ENCODE data around the gene ARMCX4. TPM values are rescaled to one million over a fixed set of nuclear protein-coding genes. Genes with fewer than 3 reads are reported as not detected.
"Not testable (repeated sequence)": the region's sequence is repeated elsewhere in the genome, so short reads cannot be mapped to it uniquely, and the experiment has no call there.

Gene ARMCX4
- total and polyA plus RNA-seq, 12 donors = 7.2 to 52.0 (median 18.9) TPM

- no peak for TF ChIP-seq POLR2A (IDR thresholded peaks at IDR 0.05)
- no peak for TF ChIP-seq CTCF (IDR thresholded peaks at IDR 0.05)
- intact Hi-C loops (cut with DNase I) = no loop called here
- 27 to 45% (median 35%) methylated on average over 1 to 2 of the region's 2 CpGs for WGBS, 4 donors
These were observed 3.5 kb downstream of the ARMCX4 start for GRCh38 chrX:101488796-101489195.

GRCh38 chrX:101491943-101492342 lies 6.7 kb downstream of the ARMCX4 start:
- Histone ChIP-seq H3K27me3 (no peaks in the 10 kb centered on the region), H3K27ac (no peak overlapping the region), H3K4me3 (no peak overlapping the region), H3K4me1 (replicated peaks in 1 of 2) (peaks cover 5 to 27% of the 10 kb centered on the region in 2 donors), H3K36me3 (replicated peaks in 1 of 2) (no peaks in the 10 kb centered on the region), H3K9me3 (replicated peaks in 1 of 3) (no peaks in the 10 kb centered on the region)
- 83 to 100% (median 90%) methylated on average over 4 of the region's 4 CpGs for WGBS, 4 donors
- no peak for DNase-seq
- intact Hi-C loops (cut with DNase I) = no loop called here
- TF ChIP-seq CTCF (IDR thresholded peaks at IDR 0.05) = no peak
- TF ChIP-seq POLR2A (IDR thresholded peaks at IDR 0.05) = no peak

More at GRCh38 chrX:101488796-101489195, 3.5 kb downstream of the ARMCX4 start:
- no peak overlapping the region for H3K27ac ChIP-seq
- H3K4me3 ChIP-seq = no peak overlapping the region
- DNase-seq = peak in 4 of 7 donors; percentile 35 to 65 (median 46)
- no peaks in the 10 kb centered on the region for H3K9me3 ChIP-seq (replicated peaks in 1 of 3)
- no peaks in the 10 kb centered on the region for H3K27me3 ChIP-seq
- no peaks in the 10 kb centered on the region for H3K36me3 ChIP-seq (replicated peaks in 1 of 2)
- peaks cover 0 to 10% of the 10 kb centered on the region in 2 donors for H3K4me1 ChIP-seq (replicated peaks in 1 of 2)

GRCh38 chrX:101493225-101493624 lies 8.0 kb downstream of the ARMCX4 start:
- H3K4me1 ChIP-seq (replicated peaks in 1 of 2) = peaks cover 5 to 27% of the 10 kb centered on the region in 2 donors
- no peaks in the 10 kb centered on the region for H3K9me3 ChIP-seq (replicated peaks in 1 of 3)
- no peaks in the 10 kb centered on the region for H3K27me3 ChIP-seq
- peak overlapping the region in 1 of 5 donors; percentile 5 for H3K27ac ChIP-seq
- H3K36me3 ChIP-seq (replicated peaks in 1 of 2) = no peaks in the 10 kb centered on the region
- 88 to 100% methylated on average over 1 of the region's 1 CpG; no CpG with 5 or more reads in 2 of the 4 donors for WGBS, 4 donors
- DNase-seq = no peak
- intact Hi-C loops (cut with DNase I) = no loop called here
- no peak overlapping the region for H3K4me3 ChIP-seq
- TF ChIP-seq POLR2A (IDR thresholded peaks at IDR 0.05) = no peak
- no peak for TF ChIP-seq CTCF (IDR thresholded peaks at IDR 0.05)

- H3K4me3 ChIP-seq; DNase-seq; H3K27me3 ChIP-seq; H3K9me3 ChIP-seq (replicated peaks in 1 of 3); H3K36me3 ChIP-seq (replicated peaks in 1 of 2); H3K27ac ChIP-seq; H3K4me1 ChIP-seq (replicated peaks in 1 of 2); intact Hi-C loops (cut with DNase I): not testable (repeated sequence)
- 88 to 100% (median 100%) methylated on average over 1 of the region's 1 CpG; no CpG with 5 or more reads in 1 of the 4 donors for WGBS, 4 donors
These were observed 17.7 kb downstream of the ARMCX4 start for GRCh38 chrX:101502929-101503328.

GRCh38 chrX:101507372-101507771 lies 22.1 kb downstream of the ARMCX4 start:
- TF ChIP-seq CTCF (IDR thresholded peaks at IDR 0.05) (no peak), POLR2A (IDR thresholded peaks at IDR 0.05) (no peak)
- H3K27ac ChIP-seq = no peak overlapping the region
- H3K9me3 ChIP-seq (replicated peaks in 1 of 3) = no peaks in the 10 kb centered on the region
- no peak for DNase-seq
- H3K4me1 ChIP-seq (replicated peaks in 1 of 2) = no peaks in the 10 kb centered on the region
- H3K4me3 ChIP-seq = no peak overlapping the region
- intact Hi-C loops (cut with DNase I) = no loop called here
- no peaks in the 10 kb centered on the region for H3K36me3 ChIP-seq (replicated peaks in 1 of 2)
- H3K27me3 ChIP-seq = no peaks in the 10 kb centered on the region

All from adrenal gland (tissue), 12 donors.